ENCODE results near the gene RAD52.

RAD52 gene

DNA sequence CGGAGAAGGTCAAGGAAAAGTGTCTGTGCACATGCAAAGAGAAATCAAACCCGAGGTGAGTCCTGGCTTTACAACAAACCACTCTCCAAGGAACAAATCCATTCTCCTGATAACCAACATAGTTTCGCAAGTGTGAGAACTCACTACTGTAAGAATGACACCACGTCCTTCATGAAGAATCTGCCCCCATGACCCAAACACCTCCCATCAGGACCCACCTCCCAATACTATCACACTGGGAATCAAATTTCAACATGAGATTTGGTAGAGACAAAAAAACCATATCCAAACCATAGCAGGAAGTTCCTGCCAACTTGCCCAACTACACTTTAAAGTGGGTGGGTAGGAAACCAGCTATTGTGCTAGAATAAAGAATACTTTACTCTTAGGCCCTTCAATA, 39.2 kb upstream of the RAD52 start:
- no peaks in the 10 kb centered on the region for H3K9me3 ChIP-seq (ENCODE audit: control insufficient read depth, insufficient read depth, low read length)
- WGBS (ENCODE audit: insufficient coverage, insufficient read length) = no CpG with 5 or more reads among the region's 4 CpGs
- no peak overlapping the region for H3K27ac ChIP-seq (ENCODE audit: low read length)
- H3K4me3 ChIP-seq (ENCODE audit: low read length) = no peak overlapping the region
- DNase-seq (ENCODE audit: low read depth, low spot score) = no peak
- H3K4me1 ChIP-seq (ENCODE audit: control insufficient read depth, insufficient read depth, low read length) = no peaks in the 10 kb centered on the region
- no peaks in the 10 kb centered on the region for H3K36me3 ChIP-seq (ENCODE audit: control insufficient read depth, insufficient read depth, low read length)
- H3K27me3 ChIP-seq (ENCODE audit: control insufficient read depth, insufficient read depth, low read length) = no peaks in the 10 kb centered on the region

DNA sequence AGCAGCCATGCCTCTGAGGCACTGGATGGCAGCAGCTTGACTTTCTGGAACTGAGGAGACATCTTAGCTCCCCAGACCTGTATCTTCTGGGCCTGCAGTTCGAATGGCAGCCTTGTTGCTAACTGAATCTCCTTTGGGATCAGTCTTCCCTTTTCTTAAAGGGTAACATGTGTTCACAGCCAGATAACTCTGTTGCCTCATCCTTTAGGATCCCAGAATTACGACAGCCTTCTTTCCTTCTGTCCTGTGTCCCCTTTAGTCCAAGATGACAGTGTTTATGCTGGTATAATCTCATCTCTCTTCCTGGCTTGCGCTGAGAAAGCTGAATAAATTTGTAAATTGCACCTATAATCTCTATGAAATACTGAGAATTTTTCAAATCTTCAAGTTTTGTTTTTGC, 32.5 kb upstream of the RAD52 start:
- H3K36me3 ChIP-seq (ENCODE audit: control insufficient read depth, insufficient read depth, low read length) = no peaks in the 10 kb centered on the region
- H3K27ac ChIP-seq (ENCODE audit: low read length) = no peak overlapping the region
- no peaks in the 10 kb centered on the region for H3K9me3 ChIP-seq (ENCODE audit: control insufficient read depth, insufficient read depth, low read length)
- H3K4me3 ChIP-seq (ENCODE audit: low read length) = no peak overlapping the region
- no peak for DNase-seq (ENCODE audit: low read depth, low spot score)
- WGBS (ENCODE audit: insufficient coverage, insufficient read length) = no CpG with 5 or more reads among the region's 3 CpGs
- no peaks in the 10 kb centered on the region for H3K4me1 ChIP-seq (ENCODE audit: control insufficient read depth, insufficient read depth, low read length)
- no peaks in the 10 kb centered on the region for H3K27me3 ChIP-seq (ENCODE audit: control insufficient read depth, insufficient read depth, low read length)

DNA sequence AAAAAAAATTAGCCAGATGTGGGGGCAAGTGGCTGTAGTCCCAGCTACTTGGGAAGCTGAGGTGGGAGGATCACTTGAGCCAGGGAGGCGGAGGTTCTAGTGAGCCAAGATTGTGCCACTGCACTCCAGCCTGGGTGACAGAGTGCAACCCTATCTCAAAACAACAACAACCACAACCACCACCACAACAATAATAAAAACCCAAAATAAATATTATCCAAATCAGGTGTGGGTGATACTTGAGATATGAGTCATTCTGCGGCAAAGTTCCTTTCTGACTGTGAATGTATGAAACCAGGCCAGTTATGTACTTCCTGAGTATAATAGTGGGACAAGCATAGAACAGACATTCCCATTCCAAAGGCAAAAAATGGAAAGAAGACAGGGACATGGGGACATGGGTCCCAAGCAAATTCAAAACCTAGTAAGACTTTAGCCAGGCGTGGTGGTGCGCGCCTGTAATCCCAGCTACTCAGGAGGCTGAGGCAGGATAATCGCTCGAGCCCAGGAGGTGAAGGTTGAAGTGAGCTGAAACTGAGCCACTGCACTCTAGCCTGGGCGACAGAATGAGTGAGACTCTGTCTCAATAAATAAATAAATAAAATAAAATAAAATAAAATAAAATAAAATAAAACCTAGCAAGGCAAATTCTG, 31.8 kb upstream of the RAD52 start:
- no peaks in the 10 kb centered on the region for H3K27me3 ChIP-seq (ENCODE audit: control insufficient read depth, insufficient read depth, low read length)
- no peak overlapping the region for H3K4me3 ChIP-seq (ENCODE audit: low read length)
- no peaks in the 10 kb centered on the region for H3K4me1 ChIP-seq (ENCODE audit: control insufficient read depth, insufficient read depth, low read length)
- H3K36me3 ChIP-seq (ENCODE audit: control insufficient read depth, insufficient read depth, low read length) = no peaks in the 10 kb centered on the region
- no CpG with 5 or more reads among the region's 8 CpGs for WGBS (ENCODE audit: insufficient coverage, insufficient read length)
- H3K27ac ChIP-seq (ENCODE audit: low read length) = no peak overlapping the region
- no peak for DNase-seq (ENCODE audit: low read depth, low spot score)
- H3K9me3 ChIP-seq (ENCODE audit: control insufficient read depth, insufficient read depth, low read length) = no peaks in the 10 kb centered on the region

DNA sequence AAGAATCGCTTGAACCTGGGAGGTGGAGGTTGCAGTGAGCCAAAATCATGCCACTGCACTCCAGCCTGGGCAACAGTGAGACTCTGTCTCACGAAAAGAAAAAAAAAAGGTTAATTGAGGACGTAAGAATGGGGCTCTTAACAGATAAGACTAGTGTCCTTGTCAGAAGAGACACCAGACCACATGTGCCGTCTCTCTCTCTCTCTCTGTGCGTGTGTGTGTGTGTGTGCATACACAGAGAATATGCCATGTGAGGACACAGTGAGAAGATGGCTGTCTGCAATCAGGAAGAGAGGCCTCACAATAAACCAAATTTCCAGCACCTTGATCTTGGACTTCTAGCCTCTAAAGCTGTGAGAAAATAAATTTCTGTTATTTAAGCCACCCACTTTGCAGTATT, 29.9 kb upstream of the RAD52 start:
- no CpG with 5 or more reads among the region's 5 CpGs for WGBS (ENCODE audit: insufficient coverage, insufficient read length)

DNA sequence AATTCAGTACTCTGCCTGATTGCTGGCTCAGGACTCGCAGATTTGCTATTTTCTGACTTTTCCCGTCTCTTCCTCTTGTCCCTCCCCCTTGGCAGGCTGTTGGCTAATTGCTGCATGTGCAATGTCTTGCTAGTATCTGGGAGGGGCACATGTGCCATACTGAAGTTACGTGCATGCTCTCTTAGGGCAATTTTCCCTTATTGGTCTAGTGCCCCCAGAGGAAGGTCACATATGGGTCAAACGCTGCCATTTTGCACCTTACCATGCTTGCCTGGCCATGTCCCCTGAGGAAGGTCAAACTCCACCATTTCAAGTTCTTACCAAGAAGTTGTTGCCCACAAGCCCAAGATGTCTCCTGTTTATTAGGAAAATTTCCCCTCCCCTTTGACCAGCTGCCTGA, 27.7 kb upstream of the RAD52 start:
- H3K4me3 ChIP-seq (ENCODE audit: low read length) = no peak overlapping the region
- no peaks in the 10 kb centered on the region for H3K4me1 ChIP-seq (ENCODE audit: control insufficient read depth, insufficient read depth, low read length)
- H3K27me3 ChIP-seq (ENCODE audit: control insufficient read depth, insufficient read depth, low read length) = no peaks in the 10 kb centered on the region
- H3K36me3 ChIP-seq (ENCODE audit: control insufficient read depth, insufficient read depth, low read length) = no peaks in the 10 kb centered on the region
- no peak for DNase-seq (ENCODE audit: low read depth, low spot score)
- no peaks in the 10 kb centered on the region for H3K9me3 ChIP-seq (ENCODE audit: control insufficient read depth, insufficient read depth, low read length)
- WGBS (ENCODE audit: insufficient coverage, insufficient read length) = no CpG with 5 or more reads among the region's 4 CpGs
- H3K27ac ChIP-seq (ENCODE audit: low read length) = no peak overlapping the region

More for the DNA sequence above, 29.9 kb upstream of the RAD52 start:
- Histone ChIP-seq H3K9me3 (ENCODE audit: control insufficient read depth, insufficient read depth, low read length) (no peaks in the 10 kb centered on the region), H3K4me3 (ENCODE audit: low read length) (no peak overlapping the region), H3K36me3 (ENCODE audit: control insufficient read depth, insufficient read depth, low read length) (no peaks in the 10 kb centered on the region), H3K4me1 (ENCODE audit: control insufficient read depth, insufficient read depth, low read length) (no peaks in the 10 kb centered on the region), H3K27me3 (ENCODE audit: control insufficient read depth, insufficient read depth, low read length) (no peaks in the 10 kb centered on the region), H3K27ac (ENCODE audit: low read length) (no peak overlapping the region)
- no peak for DNase-seq (ENCODE audit: low read depth, low spot score)

DNA sequence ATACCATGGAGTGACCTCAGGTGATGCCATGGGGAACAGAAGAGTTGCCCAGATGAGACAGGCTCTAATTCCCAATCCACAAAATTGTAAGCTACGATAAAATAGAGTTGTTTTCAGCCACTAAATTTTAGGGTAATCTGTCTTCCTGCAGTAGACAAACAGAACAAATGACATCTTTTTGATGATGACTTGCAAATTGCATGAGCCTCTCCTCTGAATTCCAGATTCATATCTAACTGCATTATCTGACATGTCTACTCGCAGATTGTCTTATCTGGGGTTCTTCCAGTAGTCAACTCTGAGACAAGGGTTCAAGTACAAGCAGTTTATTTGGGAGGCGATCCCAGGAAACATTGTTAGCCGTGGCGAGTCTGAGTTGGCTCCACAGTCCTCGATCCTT, 27.1 kb upstream of the RAD52 start:
- Histone ChIP-seq H3K27ac (ENCODE audit: low read length) (no peak overlapping the region), H3K4me3 (ENCODE audit: low read length) (no peak overlapping the region), H3K9me3 (ENCODE audit: control insufficient read depth, insufficient read depth, low read length) (no peaks in the 10 kb centered on the region), H3K27me3 (ENCODE audit: control insufficient read depth, insufficient read depth, low read length) (no peaks in the 10 kb centered on the region), H3K4me1 (ENCODE audit: control insufficient read depth, insufficient read depth, low read length) (no peaks in the 10 kb centered on the region), H3K36me3 (ENCODE audit: control insufficient read depth, insufficient read depth, low read length) (no peaks in the 10 kb centered on the region)
- WGBS (ENCODE audit: insufficient coverage, insufficient read length) = no CpG with 5 or more reads among the region's 6 CpGs
- no peak for DNase-seq (ENCODE audit: low read depth, low spot score)

DNA sequence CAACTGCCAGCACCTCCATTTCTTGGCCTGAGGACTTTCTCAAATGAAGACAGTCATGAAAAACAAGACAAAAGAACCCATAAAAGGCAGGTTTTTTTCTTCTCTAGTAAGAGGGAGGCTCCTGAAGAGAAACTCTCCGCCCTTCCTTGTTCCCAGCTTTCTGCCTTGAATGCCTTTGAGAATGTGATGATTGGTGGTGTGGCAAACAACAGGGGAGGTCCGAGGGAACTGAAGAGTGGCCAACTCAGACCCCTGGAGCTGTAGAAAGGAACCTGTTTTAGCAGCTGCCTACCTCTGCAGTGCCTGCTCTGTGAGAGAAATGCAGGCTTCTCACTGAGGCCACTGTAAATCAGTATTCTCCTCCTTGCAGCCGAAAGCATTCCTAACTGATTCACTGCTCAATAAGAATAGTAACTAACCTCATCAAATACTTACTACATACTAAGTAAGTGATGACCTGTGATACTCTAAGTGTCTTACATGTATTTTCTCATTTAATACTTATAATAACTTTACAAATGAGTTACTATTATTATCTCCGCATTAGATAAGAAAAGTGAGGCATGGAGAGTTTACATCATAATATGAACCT, 24.9 kb upstream of the RAD52 start:
- no peak for DNase-seq (ENCODE audit: low read depth, low spot score)
- H3K27me3 ChIP-seq (ENCODE audit: control insufficient read depth, insufficient read depth, low read length) = no peaks in the 10 kb centered on the region
- no peak overlapping the region for H3K4me3 ChIP-seq (ENCODE audit: low read length)
- H3K36me3 ChIP-seq (ENCODE audit: control insufficient read depth, insufficient read depth, low read length) = no peaks in the 10 kb centered on the region
- no peak overlapping the region for H3K27ac ChIP-seq (ENCODE audit: low read length)
- no peaks in the 10 kb centered on the region for H3K9me3 ChIP-seq (ENCODE audit: control insufficient read depth, insufficient read depth, low read length)
- no peaks in the 10 kb centered on the region for H3K4me1 ChIP-seq (ENCODE audit: control insufficient read depth, insufficient read depth, low read length)
- no CpG with 5 or more reads among the region's 4 CpGs for WGBS (ENCODE audit: insufficient coverage, insufficient read length)

DNA sequence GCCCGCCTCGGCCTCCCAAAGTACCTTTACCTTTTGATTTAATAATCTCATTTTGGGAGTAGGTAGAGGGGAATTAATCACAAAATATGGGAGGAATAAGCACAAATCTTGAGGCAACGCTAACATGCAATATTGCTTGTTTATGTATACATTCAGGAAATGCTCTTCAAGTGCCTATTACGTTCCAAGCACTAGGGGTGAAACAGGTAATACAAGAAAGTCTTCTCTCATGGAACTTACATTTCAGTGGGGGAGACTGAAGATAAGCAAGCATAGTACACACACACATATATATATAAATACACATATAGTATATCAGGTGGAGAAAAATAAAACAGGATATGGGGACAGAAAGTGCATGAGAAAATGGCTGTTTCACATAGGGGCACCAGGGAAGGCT, 22.5 kb upstream of the RAD52 start:
- no peak for DNase-seq (ENCODE audit: low read depth, low spot score)
- Histone ChIP-seq H3K4me3 (ENCODE audit: low read length) (no peak overlapping the region), H3K4me1 (ENCODE audit: control insufficient read depth, insufficient read depth, low read length) (no peaks in the 10 kb centered on the region), H3K9me3 (ENCODE audit: control insufficient read depth, insufficient read depth, low read length) (no peaks in the 10 kb centered on the region), H3K27ac (ENCODE audit: low read length) (no peak overlapping the region), H3K36me3 (ENCODE audit: control insufficient read depth, insufficient read depth, low read length) (no peaks in the 10 kb centered on the region), H3K27me3 (ENCODE audit: control insufficient read depth, insufficient read depth, low read length) (no peaks in the 10 kb centered on the region)
- no CpG with 5 or more reads among the region's 4 CpGs for WGBS (ENCODE audit: insufficient coverage, insufficient read length)

DNA sequence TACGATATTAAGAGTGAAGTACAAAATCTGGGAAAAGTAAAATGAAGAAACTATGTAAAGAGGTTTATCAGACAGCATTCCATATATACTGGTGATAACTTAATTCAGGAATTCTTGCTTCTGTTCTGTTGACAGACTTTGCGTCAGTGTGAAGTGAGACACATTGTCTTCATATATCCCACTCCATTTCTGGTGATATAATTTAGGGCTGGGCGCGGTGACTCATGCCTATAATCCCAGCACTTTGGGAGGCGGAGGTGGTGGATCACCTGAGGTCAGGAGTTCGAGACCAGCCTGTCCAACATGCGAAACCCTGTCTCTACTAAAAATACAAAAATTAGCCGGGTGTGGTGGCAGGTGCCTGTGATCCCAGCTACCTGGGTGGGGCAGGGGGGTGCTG, 20.3 kb upstream of the RAD52 start:
- Histone ChIP-seq H3K4me3 (ENCODE audit: low read length) (no peak overlapping the region), H3K27ac (ENCODE audit: low read length) (no peak overlapping the region), H3K9me3 (ENCODE audit: control insufficient read depth, insufficient read depth, low read length) (no peaks in the 10 kb centered on the region), H3K36me3 (ENCODE audit: control insufficient read depth, insufficient read depth, low read length) (no peaks in the 10 kb centered on the region), H3K4me1 (ENCODE audit: control insufficient read depth, insufficient read depth, low read length) (no peaks in the 10 kb centered on the region), H3K27me3 (ENCODE audit: control insufficient read depth, insufficient read depth, low read length) (no peaks in the 10 kb centered on the region)
- DNase-seq (ENCODE audit: low read depth, low spot score) = no peak
- WGBS (ENCODE audit: insufficient coverage, insufficient read length) = 100% methylated on average over 1 of the region's 8 CpGs

DNA sequence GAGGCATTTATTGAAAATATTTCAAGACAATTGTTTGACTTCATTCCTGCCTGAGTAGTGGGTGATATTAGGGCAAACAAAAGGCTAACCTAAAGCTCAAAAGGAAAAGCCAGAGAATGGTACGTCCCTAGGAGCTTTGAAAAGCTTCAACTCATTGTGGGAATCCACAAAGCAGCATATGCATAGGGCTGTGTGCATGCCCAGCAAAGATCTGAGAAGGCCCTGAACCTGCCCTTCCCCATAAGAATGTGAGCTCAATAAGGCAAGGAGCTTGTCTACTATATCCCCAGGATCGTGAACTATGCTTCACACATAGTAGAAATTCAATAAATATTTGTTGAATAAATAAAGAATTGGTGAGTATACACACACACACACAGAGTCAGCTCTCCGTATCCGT, 19.1 kb upstream of the RAD52 start:
- no peak for DNase-seq (ENCODE audit: low read depth, low spot score)
- no peaks in the 10 kb centered on the region for H3K36me3 ChIP-seq (ENCODE audit: control insufficient read depth, insufficient read depth, low read length)
- no peaks in the 10 kb centered on the region for H3K27me3 ChIP-seq (ENCODE audit: control insufficient read depth, insufficient read depth, low read length)
- H3K9me3 ChIP-seq (ENCODE audit: control insufficient read depth, insufficient read depth, low read length) = no peaks in the 10 kb centered on the region
- no peaks in the 10 kb centered on the region for H3K4me1 ChIP-seq (ENCODE audit: control insufficient read depth, insufficient read depth, low read length)
- WGBS (ENCODE audit: insufficient coverage, insufficient read length) = no CpG with 5 or more reads among the region's 4 CpGs
- no peak overlapping the region for H3K4me3 ChIP-seq (ENCODE audit: low read length)
- H3K27ac ChIP-seq (ENCODE audit: low read length) = no peak overlapping the region

DNA sequence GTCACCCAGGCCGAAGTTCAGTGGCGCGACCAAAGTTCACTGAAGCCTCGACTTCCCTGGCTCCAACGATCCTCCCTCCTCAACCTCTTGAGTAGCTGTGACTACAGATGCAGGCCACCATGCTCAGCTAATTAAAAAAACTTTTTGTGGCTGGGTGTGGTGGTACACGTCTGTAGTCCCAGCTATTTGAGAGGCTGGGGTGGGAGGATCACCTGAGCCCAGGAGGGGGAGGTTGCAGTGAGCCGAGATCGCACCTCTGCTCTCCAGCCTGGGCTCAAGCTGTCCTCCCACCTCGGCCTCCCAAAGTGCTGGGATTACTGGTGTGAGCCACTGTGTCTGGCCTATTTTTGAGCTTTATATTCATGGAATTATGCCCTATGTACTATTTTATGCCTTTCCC, 18.1 kb upstream of the RAD52 start:
- no peak overlapping the region for H3K4me3 ChIP-seq (ENCODE audit: low read length)
- no peak overlapping the region for H3K27ac ChIP-seq (ENCODE audit: low read length)
- no peaks in the 10 kb centered on the region for H3K9me3 ChIP-seq (ENCODE audit: control insufficient read depth, insufficient read depth, low read length)
- no peaks in the 10 kb centered on the region for H3K36me3 ChIP-seq (ENCODE audit: control insufficient read depth, insufficient read depth, low read length)
- H3K4me1 ChIP-seq (ENCODE audit: control insufficient read depth, insufficient read depth, low read length) = no peaks in the 10 kb centered on the region
- WGBS (ENCODE audit: insufficient coverage, insufficient read length) = no CpG with 5 or more reads among the region's 9 CpGs
- H3K27me3 ChIP-seq (ENCODE audit: control insufficient read depth, insufficient read depth, low read length) = no peaks in the 10 kb centered on the region
- no peak for DNase-seq (ENCODE audit: low read depth, low spot score)
